HCEC 1CT (cell line): ENCODE data around the gene ONECUT3.

Source experiments
- DNase-seq: peaks from one replicate; pipeline ENCODE4 v3.0.0-alpha.2; 2017

ONECUT3 gene

DNA sequence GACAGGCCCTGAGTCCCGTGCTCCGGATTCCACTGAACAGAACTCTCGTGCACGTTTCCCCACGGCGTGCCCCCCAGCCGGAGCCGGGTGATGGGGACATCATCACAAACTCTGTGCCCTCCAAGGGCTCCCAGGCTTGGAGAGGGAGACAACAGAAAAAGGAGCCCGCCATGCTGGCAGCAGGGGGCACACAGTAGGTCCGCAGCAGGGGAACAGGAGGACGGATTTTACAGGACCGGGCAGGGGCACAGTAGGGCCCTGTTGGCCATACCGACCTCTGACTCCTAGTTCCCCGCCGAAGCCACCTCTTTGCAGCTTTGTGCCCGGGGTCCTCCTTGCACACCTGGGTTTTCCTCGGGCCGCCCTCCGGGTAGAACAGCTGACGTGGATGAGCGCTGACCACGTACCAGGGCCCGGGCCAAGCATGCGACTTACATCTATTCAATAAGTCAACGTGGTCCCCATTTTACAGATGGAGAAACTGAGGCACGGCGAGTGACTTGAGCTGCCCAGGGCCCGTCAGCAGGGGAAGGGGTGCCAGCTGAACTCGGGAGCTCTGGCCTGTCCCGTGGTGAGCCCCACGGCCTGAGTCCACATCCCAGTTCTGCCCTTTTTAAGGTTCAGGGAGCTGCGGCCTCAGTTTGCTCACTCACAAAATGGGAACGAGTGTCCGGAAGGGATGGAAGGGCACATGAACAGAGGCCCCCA lies 10.2 kb upstream of the ONECUT3 start:
- no peak for DNase-seq

DNA sequence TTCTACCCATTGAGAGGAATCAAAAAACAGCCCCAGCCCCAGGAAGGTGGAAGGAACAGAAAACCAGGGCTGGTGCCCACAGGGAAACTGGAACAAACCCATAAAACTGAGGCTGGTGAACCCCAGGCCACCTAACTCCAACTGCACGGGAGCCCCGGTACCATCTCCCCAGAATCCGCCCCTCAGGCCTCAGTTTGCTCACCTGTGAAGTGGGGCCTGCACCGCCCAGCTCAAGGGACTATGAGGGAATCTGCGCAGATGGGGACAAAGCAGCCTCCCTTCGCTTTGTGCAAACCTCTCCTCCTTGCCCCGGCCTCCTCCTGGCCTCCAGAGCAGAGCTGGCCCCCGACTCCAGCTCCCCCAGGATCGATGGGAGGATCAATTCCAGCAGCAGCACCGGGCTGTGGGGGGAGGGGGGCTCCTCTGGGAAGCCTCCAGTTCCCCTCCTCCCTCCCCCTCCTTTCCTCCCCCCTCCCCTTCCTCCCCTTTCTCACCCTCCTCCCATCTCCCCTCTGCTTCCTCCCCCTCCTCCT lies 9.1 kb upstream of the ONECUT3 start:
- DNase-seq, result no peak

DNA sequence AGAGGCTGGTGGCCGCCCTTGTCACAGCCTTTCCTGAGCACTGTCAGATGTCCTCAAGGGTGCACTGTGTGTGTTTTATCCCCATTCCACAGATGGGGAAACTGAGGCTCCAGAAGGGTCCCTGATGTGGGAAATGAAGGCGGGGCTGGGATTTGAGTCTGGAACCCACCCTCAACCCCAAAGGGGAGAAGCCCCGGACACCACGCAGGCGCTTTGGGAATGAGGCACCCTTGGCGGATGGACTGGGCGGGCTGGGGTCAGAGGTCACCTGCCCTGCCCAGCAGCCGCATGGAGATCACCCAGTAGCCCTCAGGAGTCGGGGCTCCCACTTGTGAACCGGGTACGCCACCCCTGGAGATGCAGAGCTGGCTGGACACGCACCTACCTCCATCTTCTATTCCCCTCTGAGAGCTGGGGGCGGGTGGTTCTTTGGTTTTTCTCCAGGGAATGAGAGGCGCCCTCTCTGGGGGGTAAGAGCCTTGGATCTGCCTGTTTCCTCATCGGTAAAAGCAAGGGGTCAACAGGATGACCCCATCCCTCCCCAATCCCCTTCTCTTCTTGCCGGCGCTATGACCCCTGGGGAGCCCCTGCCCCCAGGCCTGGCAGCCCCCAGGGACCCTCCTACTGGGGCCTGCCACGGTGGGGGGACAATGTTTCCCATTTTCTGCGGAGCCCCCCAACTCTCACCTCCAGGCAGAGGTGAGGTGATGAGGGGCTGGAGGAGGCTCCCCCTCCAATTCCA lies 8.3 kb upstream of the ONECUT3 start:
- DNase-seq, result peak; percentile 23

DNA sequence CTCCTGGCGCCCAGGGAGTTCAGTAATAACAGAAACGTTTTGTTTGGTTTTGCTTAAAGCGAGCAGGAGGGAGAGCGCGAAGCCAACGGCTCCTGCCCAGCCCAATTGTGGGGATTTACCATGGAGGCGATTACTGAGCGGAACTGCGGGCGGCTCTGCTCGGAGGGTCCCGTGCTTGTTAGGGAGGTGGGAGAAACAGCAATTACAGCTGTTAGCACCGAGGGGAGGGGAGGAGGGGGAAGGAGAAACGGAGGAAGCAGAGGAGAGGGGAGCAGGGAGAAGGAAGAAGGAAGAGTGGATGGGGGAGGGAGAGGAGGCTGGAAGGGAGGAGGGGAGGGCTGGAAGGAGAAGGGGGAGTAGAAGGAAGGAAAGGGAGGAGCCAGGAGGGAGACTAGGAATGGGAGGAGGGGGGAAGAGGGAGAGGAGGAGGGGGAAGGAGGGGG lies 7.7 kb upstream of the ONECUT3 start:
- peak; percentile 74 for DNase-seq

DNA sequence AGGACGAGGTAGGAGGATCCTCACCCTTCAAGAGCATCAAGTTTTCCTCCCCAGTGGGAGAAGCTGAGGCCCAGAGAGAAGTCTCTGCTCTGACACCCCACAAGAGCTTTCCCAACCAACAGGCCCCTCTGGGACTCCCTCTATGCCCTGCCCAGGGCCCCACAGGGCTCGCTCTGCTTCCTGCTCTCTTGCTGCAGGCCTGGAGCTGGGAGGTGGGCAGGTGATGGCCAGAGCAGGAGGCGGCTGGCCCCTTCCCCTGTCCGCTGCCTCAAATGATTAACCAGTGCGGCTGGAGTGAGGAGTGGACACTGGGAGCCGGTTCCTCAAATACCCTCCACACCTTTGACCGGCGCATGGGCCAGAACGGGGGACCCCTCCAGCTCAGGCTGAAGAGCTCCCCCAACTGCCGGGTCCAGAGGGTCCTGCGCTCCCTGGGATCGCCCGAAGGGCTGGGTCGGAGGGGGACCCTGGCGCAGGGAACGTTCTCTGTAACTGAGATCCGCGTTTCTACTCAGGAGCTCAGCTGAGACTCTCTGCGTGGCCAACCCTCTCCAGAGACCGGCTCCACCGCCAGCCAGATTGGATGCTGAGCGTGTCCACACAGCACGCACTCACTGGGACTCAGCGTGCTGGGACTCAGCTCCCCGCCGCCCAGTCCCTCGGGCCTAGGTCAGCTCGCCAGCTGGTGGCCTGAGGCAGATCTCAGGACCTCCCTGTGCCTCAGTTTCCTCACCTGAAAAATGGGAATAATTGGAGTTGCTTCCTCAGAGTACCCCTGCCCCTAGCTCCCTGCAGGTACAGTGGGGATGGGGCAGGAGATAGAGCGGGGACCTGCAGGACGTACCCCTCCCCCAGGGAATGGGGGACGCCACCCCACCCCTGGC lies 6.7 kb upstream of the ONECUT3 start:
- peak; percentile 71 for DNase-seq

DNA sequence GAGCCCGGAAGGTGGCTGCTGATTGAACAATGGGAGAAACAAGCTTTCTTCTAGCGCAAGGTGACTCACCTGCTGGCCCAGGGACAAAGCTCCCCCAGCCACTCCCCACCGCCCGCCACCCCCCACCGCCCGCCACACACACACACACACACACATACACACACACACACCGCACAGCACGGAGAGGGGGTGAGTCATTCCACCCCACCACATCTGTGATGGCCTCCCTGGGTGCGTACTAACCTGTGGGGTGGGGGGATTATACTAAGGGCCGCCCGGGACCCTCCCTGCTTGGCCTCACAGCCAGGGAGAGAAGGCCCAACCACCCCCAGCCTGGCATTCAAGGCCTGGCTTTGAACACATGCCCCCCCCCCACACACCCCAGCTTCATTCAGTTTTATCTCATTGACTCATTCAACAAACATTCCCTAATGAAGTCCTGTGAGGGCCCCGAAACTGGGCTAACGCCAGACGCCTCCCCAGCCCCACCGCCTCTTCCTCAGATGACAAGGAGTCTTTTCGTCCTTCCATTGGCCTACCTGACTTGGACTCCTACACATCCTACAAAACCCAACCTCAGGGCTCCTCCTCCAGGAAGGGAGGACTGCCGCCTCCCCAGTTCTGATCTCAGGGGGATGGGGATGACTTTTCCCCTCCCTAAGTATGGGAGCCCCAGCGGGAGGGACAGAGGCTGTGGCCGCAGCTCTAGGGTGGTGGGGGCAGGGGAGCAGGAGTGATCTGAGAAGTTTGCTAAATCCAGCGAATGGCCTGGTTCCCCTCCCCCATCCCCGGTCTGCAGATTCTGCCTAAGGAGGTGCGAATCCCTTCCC lies 5.8 kb upstream of the ONECUT3 start:
- peak; percentile 98 for DNase-seq

DNA sequence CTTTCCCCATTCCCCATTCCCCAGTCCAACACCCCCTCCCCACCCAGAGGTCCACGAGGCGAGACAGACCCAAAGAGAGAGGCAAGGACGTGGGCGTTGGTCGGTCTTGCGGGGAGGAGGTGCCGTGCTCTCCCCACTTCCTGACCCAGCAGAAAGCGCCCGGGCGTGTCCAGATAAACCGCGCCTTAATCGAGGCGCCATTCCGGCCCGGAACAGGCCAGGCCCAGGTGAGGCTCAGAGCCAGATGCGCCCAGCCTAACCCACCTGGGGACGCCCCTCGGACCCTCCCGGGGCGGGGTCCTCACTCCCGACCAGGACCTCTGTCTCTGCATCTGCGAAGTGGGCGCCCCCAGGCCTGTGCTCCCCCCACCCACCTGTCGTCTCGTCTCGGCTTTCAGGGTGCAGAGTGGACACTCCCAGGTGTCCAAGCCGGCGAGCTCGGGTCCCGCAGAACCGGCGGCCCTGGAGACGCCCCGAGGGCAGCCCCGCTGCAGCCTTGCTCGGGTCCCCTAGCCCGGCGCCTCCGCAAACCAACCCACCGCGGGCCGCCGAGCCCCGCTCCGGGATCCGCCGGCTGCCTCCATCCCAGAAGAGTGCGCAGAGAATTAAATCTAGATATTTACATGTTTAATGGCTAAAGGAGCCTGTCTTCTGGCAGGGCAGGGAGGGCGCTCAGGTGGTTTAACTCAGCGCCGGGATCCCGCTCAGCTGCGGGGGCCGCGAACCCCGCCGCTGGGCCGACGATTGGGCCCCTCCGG lies 5.0 kb upstream of the ONECUT3 start:
- DNase-seq, result no peak

DNA sequence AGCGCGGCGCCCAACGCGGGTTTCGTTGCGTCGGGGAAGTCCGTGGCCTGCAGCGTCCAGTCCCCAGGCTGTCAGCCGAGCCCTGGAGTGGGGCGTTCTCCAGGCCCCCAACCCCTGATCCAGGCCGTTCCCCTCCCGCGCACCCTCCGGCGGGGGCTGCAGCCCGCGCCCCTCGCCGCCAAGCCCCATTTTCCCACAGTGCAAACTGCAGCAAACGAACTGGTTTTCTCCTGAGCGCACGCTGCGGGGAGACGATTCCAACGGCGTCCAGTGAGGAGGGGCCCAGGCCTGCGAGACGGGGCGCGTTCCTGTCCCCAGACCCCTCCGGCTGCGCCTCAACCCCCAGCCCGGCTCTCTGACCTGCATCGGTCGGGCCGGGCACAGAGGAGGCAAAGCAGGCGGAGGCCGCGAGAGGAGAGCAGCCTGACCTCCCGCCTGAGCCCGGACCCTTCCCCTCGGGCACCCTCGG lies 4.4 kb upstream of the ONECUT3 start:
- DNase-seq, result no peak

DNA sequence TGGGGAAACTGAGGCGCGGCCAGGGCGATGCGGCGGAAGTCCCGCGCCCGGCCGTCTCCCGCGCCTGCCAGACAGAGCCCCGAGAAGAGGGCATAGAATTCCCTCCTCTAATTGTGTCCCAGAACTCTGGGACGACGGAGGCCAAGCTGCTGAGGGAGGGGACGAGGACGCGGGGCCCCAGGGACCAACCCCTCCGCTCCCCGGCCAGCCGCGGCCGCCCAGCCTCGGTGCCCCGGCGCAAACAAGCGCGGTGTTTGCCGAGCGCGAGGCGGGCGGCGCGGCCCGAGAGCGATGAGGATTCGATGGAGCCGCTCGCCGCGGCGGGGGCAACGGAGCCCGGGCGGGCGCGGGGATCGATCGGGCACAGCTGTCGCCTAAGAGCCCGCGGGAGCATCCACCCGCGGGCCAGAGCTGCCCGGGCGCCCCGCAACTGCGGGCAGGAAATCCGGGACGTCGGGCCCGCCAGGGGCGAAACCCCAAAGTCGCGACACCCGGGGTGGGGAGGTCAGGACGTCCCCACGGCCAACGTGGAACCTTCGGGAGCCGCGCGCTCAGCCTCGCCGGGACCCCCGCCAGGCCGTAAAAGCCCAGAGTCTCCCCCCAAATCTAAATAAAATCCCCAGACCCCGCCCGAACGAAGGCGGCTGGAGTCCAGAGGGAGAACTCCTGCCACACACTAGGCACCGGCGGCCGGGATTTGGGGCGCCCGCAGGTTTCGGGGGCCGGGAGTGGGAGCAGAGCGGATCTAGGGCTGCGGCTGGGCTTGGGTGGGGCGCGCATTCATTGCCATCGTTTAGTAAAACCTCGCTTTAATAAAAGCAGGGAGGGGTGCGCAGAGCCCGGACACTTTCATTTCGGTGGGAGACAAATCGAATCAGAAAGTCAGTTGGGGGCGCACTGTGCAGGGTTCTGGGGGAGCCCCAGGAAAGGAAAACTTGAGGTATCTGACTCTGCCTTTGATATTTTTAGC lies 3.6 kb upstream of the ONECUT3 start:
- DNase-seq, result no peak

DNA sequence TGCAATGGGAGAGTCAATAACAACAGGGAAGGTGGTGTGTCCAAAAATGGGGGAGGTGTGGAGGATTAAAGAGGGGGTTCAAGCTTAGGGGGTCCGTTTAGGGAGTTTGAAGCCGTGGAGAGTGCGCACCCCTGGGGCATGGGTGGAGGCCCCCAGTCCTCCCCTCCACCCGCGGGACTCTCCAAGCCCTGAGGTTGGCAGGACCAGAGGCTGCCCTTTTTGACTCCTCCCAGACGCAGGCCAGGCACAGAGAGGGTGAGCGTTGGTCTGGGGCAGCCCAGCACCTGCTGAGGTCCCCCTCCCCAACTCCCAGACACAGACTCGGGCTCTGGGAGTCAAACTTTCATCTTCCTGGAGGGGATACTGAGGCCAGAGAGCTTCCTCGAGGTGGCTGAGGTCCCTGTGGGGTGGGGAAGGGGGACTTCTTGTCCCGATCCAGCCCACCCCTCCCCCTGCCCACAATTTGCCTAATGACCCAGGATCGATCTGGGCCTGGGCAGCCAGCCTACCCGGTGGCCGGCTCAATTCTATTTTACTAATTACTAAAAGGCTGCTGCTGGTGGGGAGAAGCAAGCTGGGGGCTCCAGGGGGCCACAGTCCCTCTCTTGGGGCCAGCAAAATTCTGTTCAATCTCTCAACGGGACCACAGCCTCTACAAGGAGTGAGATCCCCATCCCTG lies 2.8 kb upstream of the ONECUT3 start:
- no peak for DNase-seq

DNA sequence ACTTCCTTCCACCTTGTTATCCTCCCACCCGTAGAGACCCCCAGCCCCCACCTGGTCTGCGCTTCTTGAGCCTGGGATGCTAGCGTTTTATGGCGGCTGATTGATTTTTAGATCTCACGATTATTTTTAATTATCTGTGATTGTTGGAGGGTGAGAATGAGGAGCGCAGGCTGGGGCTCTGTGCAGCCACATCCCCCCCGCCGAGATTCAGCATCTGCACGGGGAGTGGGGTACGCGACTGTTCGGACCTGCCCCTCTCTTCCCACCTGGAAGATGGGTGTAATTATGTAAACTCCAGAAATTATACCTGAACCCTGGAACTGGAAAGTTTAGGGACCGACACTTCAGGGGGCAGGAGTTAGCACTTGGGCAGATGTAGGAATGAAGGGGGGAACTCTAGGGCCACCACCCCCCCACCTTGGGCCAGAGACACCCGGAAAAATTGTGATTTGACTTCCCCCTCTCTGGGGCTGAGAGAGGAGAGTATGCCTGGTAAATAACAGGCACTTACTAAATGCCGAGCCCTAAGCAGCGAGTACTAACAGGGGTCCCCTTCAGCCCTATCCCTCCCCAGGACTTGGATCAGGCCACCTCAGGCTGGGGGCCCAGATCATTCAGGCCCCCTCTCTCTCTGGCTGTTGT lies 1.8 kb upstream of the ONECUT3 start:
- no peak for DNase-seq

DNA sequence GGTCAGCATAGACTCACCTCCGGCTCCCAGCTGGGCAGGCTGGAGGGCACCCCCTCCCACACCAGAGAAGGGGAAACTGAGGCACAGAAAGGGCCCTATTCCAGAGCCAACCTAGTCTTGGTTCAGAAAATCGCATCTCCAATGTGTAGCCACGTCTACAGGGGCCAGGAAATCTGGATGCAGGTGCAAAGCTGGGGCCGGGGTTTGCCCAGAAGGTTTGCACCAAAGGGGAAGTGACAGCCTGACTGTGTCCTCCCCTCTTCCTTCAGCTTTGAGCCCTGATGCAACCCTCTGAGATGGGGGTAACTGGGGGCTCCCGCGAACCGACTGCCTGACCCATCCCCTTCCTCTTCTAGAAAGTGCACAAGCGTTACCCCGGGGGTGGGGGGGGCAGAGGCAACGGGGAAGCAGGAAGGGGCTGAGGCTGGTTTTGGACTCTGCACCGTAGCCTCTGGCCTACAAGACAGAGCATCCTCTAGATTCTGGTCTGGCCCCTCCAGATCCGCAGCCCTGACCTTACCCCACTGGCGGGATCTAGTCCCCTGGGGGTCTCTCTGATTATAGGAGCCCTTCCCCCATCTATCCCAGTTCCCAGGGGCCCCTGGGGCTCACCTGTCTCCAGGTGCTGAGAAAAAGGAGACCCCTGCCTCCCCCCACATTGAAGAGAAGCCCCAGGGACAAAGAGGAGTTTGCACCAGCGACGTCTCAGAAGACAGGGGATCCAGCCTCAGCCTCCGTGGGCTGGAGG lies 1.1 kb upstream of the ONECUT3 start:
- DNase-seq, result no peak

DNA sequence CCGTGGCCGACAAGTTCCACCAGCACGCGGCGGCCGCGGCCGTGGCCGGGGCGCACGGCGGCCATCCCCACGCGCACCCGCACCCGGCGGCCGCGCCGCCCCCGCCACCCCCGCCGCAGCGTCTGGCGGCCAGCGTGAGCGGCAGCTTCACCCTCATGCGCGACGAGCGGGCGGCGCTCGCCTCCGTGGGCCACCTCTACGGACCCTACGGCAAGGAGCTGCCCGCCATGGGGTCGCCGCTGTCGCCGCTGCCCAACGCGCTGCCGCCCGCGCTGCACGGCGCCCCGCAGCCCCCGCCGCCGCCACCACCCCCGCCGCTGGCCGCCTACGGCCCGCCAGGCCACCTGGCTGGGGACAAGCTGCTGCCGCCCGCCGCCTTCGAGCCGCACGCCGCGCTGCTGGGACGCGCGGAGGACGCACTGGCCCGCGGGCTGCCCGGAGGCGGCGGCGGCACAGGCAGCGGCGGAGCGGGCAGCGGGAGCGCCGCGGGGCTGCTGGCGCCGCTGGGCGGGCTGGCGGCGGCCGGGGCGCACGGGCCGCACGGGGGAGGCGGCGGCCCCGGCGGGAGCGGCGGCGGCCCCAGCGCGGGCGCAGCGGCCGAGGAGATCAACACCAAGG lies 821 bp downstream of the ONECUT3 start:
- DNase-seq, result no peak

DNA sequence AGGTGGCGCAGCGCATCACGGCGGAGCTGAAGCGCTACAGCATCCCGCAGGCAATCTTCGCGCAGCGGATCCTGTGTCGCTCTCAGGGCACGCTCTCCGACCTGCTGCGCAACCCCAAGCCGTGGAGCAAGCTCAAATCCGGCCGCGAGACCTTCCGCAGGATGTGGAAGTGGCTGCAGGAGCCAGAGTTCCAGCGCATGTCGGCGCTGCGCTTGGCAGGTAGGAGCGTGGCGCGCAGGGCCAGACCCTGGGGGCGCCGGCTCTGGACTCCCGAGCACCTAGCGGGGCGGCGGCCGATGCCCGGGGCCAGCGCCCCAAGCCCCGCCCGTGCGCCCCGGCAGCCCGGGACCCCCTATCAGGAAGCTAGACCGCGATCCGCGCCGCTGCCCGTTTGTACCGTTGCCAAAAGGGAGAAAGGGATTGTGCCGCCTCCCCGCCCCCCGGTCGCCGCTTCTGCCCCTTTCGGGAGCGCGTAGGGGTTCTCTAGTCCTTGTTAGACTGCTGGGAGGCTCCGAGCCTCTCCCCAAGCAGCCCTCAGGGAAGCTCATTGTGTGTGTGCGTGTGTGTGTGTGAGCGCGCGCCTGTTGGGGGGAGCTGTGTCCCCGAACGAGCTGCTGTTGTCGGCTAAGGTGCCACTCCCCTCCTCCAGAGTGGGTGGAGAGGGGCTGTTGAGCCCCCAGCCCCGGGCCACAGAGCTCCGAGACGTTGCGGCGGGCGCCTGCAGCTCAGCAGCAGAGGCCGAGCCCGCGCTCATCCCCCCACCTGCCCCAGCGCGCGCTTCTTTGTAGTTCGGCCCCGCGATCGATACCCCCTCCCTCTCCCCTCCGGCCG lies 1.5 kb downstream of the ONECUT3 start:
- no peak for DNase-seq

DNA sequence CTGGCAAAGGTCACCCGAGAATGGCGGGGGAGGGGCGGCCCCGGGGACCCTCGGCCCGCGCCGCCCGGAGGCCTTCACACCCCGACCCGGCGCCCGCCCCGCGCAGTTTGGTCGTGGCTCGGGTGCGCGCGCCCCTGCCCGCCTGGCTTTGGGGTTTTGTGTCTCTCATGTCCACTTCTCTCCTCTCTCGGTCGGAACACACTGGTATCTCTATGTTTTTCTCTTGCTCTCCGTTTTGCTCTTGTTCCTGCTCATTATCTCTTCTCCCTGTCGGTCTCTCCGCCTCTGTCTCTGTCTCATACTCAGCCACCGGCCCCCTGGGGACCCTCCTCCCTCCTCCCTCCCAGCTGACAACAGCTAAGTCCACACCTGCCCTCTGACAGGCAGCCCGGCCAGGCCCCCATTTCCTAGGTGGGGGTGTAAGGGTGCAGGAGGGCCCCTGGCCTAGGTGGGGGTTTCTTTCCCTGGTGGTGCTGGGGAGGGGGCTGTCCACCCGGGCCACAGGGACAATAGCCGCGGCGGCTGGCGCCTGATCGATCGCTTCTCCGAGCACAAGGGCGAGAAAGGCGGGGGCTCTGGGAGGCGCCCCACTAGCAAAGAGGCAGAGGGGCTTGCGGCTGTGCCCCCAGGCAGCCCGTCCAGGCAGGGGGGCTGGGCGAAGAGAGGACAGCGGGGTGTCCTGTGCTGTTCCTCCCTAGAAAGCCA lies 2.3 kb downstream of the ONECUT3 start:
- DNase-seq, result no peak

DNA sequence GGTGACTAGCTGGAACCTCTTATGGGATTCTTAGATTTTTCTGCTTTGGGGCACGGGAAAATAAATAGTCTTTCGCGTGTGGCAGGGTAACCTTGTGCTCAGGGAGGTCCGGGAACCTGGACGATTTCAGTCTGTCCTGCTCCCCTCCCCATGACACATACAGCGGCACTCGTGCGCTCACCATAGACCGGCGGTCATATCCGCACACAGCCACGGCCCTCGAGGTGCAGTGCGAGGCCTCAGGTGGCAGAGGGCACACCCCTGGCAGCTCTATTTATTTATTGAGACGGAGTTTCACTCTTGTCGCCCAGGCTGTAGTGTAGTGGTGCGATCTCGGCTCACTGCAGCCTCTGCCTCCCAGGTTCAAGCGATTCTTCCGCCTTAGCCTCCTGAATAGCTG lies 3.0 kb downstream of the ONECUT3 start:
- DNase-seq, result no peak
